ENCODE measurements around the gene ZSCAN23.

DNA sequence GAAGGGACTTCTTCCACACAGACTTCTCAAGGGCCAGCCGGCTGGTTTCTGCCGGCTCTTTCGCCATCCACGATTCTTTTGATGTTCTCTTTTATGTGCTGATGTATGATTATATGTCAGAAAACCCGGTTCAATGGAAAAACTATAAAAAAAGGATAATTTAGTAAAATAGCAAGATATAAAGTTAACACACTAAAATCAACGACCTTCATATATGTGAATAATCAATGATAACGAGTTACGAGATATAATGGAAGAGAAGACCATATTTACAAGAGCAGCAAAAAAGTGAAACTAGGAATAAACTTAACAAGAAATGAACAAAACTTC lies 43.2 kb downstream of the ZSCAN23 start:
- TF ChIP-seq, protein P1, sequence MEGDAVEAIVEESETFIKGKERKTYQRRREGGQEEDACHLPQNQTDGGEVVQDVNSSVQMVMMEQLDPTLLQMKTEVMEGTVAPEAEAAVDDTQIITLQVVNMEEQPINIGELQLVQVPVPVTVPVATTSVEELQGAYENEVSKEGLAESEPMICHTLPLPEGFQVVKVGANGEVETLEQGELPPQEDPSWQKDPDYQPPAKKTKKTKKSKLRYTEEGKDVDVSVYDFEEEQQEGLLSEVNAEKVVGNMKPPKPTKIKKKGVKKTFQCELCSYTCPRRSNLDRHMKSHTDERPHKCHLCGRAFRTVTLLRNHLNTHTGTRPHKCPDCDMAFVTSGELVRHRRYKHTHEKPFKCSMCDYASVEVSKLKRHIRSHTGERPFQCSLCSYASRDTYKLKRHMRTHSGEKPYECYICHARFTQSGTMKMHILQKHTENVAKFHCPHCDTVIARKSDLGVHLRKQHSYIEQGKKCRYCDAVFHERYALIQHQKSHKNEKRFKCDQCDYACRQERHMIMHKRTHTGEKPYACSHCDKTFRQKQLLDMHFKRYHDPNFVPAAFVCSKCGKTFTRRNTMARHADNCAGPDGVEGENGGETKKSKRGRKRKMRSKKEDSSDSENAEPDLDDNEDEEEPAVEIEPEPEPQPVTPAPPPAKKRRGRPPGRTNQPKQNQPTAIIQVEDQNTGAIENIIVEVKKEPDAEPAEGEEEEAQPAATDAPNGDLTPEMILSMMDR (IDR thresholded peaks at IDR 0.05; ENCODE audit: poor library complexity, severe bottlenecking): no peak
- TF ChIP-seq RAD21 (conservative IDR thresholded peaks at IDR 0.05): no peak

Measured in neural cell (in vitro differentiated cells).